PC-9 (cell line): Measurements from ENCODE around the gene TCF12. TPM values are rescaled to one million over a fixed set of nuclear protein-coding genes. Genes with fewer than 3 reads are reported as not detected.

Experiments
- BruUV-seq: library from RNA; stranded (reverse); fragments of 400-500 nt; replicated peaks from 2 replicates; lab custom pipeline; 2021; lab: Mats Ljungman, UMichigan
- CTCF ChIA-PET: fragments of 300-600 bp; sonication (Branson Sonifier 250); formaldehyde crosslinking; loops from one replicate; lab custom pipeline; 2022; ENCODE audit warnings: antibody characterized with exemption; lab: Charles Lee
- POLR2A ChIA-PET: fragments of 300-600 bp; sonication (Branson Sonifier 250); formaldehyde crosslinking; loops from one replicate; lab custom pipeline; 2022; ENCODE audit warnings: antibody characterized with exemption; ENCODE audit not compliant: unreplicated experiment; lab: Charles Lee
- DNase-seq, 2 experiments: peaks; one replicate each; pipeline versions ENCODE4 v3.0.0 to v3.0.0-alpha.2; 2015 to 2022; ENCODE audit warnings: mixed read lengths in 1 of 2
- H2AFZ ChIP-seq: fragments of 200-600 bp; sonication (generic); 2 replicates; pipeline ENCODE4 v1.8.1; 2017; ENCODE audit warnings: antibody characterized with exemption
- H3F3A ChIP-seq: fragments of 200-600 bp; sonication (generic); 2 replicates; pipeline ENCODE4 v1.8.1; 2017; ENCODE audit warnings: antibody characterized with exemption, mild to moderate bottlenecking, low read depth; ENCODE audit not compliant: insufficient read depth
- H3K27ac ChIP-seq: fragments of 200-600 bp; sonication (generic); 2 replicates; pipeline ENCODE4 v1.6.1; 2016; ENCODE audit warnings: mixed run types
- H3K27me3 ChIP-seq: fragments of 200-600 bp; sonication (generic); 2 replicates; pipeline ENCODE4 v1.6.1; 2016; ENCODE audit warnings: low read depth, mixed run types; ENCODE audit not compliant: insufficient read depth
- H3K36me3 ChIP-seq: fragments of 200-600 bp; sonication (generic); 2 replicates; pipeline ENCODE4 v1.6.1; 2016; ENCODE audit warnings: low read depth, mixed run types
- H3K4me1 ChIP-seq: fragments of 200-600 bp; sonication (generic); replicated peaks from 2 replicates; pipeline ENCODE4 v1.6.1; 2016; ENCODE audit warnings: mixed run types; ENCODE audit not compliant: insufficient read depth
- H3K4me2 ChIP-seq: fragments of 200-600 bp; sonication (generic); 2 replicates; pipeline ENCODE4 v1.6.1; 2017; ENCODE audit warnings: mixed run types
- H3K4me3 ChIP-seq: fragments of 200-600 bp; sonication (generic); 2 replicates; pipeline ENCODE4 v1.6.1; 2016; ENCODE audit warnings: mixed run types
- H3K79me2 ChIP-seq: fragments of 200-600 bp; sonication (generic); 2 replicates; pipeline ENCODE4 v1.6.1; 2017; ENCODE audit warnings: low read depth, mixed run types
- H3K9me2 ChIP-seq: fragments of 200-600 bp; sonication (generic); 2 replicates; pipeline ENCODE4 v1.8.1; 2017; ENCODE audit warnings: mild to moderate bottlenecking; ENCODE audit not compliant: insufficient read depth
- H3K9me3 ChIP-seq: fragments of 200-600 bp; sonication (generic); 2 replicates; pipeline ENCODE4 v1.8.1; 2016; ENCODE audit warnings: low read depth; ENCODE audit not compliant: insufficient read depth
- H4K20me1 ChIP-seq: fragments of 200-600 bp; sonication (generic); 2 replicates; pipeline ENCODE4 v1.8.1; 2017; ENCODE audit not compliant: insufficient read depth
- EZH2 ChIP-seq: fragments of 200-600 bp; sonication (generic); IDR thresholded peaks from 2 replicates; pipeline ENCODE4 v1.8.0; 2017; ENCODE audit warnings: antibody characterized with exemption, low read depth
- intact Hi-C: fragments of 100-400 bp; cut with micrococcal nuclease; formaldehyde crosslinking; loops from one replicate; pipeline ENCODE4 v1.10.0; 2022; ENCODE audit not compliant: unreplicated experiment
- total RNA-seq: library from RNA; stranded (reverse); gene quantifications from 2 replicates; pipeline ENCODE4 v1.2.3, GENCODE V29; 2021
- TF ChIP-seq, protein P1 (sequence below): fragments of 200-600 bp; sonication (generic); conservative IDR thresholded peaks from 2 replicates; pipeline ENCODE4 v1.6.1; 2017; ENCODE audit warnings: mixed run types, antibody characterized with exemption, mild to moderate bottlenecking, moderate library complexity

Gene TCF12
- total RNA-seq, 1 experiment from 2014 or later = 60.1 TPM

DNA sequence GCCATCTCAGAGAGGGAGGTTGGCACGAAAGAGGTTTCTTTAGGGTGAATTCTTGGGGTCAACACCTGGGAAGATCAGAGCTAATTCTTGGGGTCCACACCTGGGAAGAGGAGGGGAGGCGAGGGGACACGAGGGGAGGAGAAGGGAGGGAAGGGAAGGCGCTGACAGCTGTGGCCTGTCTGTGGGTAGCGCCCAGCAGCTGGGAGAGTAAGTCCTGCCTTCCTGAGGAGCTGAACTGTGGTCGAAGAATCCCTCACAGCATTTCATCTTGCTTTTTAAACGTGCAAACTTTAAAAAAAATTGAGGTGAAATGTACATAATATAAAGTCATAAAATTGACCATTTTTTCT is 394.7 kb downstream of the TCF12 start:
- H3K36me3 ChIP-seq = no peaks in the 10 kb centered on the region
- CTCF ChIA-PET = no interaction called here
- no peak overlapping the region for H2AFZ ChIP-seq
- no peak overlapping the region for H3K4me3 ChIP-seq
- no peaks in the 10 kb centered on the region for H3K79me2 ChIP-seq
- no peak overlapping the region for H3K4me2 ChIP-seq
- no peaks in the 10 kb centered on the region for H3F3A ChIP-seq
- intact Hi-C loops = no loop called here
- no peaks in the 10 kb centered on the region for H3K9me3 ChIP-seq
- no peaks in the 10 kb centered on the region for H4K20me1 ChIP-seq
- no peaks in the 10 kb centered on the region for H3K4me1 ChIP-seq
- H3K27ac ChIP-seq = no peak overlapping the region
- TF ChIP-seq EZH2 = no peak
- TF ChIP-seq, protein P1, sequence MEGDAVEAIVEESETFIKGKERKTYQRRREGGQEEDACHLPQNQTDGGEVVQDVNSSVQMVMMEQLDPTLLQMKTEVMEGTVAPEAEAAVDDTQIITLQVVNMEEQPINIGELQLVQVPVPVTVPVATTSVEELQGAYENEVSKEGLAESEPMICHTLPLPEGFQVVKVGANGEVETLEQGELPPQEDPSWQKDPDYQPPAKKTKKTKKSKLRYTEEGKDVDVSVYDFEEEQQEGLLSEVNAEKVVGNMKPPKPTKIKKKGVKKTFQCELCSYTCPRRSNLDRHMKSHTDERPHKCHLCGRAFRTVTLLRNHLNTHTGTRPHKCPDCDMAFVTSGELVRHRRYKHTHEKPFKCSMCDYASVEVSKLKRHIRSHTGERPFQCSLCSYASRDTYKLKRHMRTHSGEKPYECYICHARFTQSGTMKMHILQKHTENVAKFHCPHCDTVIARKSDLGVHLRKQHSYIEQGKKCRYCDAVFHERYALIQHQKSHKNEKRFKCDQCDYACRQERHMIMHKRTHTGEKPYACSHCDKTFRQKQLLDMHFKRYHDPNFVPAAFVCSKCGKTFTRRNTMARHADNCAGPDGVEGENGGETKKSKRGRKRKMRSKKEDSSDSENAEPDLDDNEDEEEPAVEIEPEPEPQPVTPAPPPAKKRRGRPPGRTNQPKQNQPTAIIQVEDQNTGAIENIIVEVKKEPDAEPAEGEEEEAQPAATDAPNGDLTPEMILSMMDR = no peak
- DNase-seq = no peak
- POLR2A ChIA-PET = no interaction called here
- no TSS peak for BruUV-seq
- H3K9me2 ChIP-seq = no peaks in the 10 kb centered on the region
- H3K27me3 ChIP-seq = no peaks in the 10 kb centered on the region

DNA sequence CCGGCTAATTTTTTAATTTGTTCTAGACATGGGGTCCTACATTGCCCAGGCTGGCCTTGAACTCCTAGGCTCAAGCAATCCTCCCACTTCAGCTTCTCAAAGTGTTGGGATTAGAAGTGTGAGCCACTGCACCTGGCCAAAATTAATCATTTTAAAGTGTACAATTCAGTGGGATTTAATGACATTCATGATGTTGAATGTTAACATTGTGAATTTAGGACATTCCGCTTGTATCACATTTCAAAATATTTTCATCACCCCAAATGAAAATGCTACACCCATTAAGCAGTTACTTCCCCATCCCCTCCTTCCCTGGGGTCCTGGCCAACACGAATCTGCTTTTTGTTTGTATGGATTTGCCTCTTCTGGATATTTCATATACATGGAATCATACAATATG is 395.8 kb downstream of the TCF12 start:
- H3K9me2 ChIP-seq = no peaks in the 10 kb centered on the region
- no peak overlapping the region for H3K4me2 ChIP-seq
- H3K36me3 ChIP-seq = no peaks in the 10 kb centered on the region
- TF ChIP-seq EZH2 = no peak
- TF ChIP-seq, protein P1 = no peak
- no peak overlapping the region for H3K4me3 ChIP-seq
- no peaks in the 10 kb centered on the region for H3K4me1 ChIP-seq
- no peaks in the 10 kb centered on the region for H3F3A ChIP-seq
- H4K20me1 ChIP-seq = no peaks in the 10 kb centered on the region
- H2AFZ ChIP-seq = no peak overlapping the region
- no peak for DNase-seq
- no peaks in the 10 kb centered on the region for H3K27me3 ChIP-seq
- no peak overlapping the region for H3K27ac ChIP-seq
- intact Hi-C loops = no loop called here
- ChIA-PET CTCF (no interaction called here), POLR2A (no interaction called here)
- no TSS peak for BruUV-seq
- no peaks in the 10 kb centered on the region for H3K79me2 ChIP-seq
- H3K9me3 ChIP-seq = no peaks in the 10 kb centered on the region

DNA sequence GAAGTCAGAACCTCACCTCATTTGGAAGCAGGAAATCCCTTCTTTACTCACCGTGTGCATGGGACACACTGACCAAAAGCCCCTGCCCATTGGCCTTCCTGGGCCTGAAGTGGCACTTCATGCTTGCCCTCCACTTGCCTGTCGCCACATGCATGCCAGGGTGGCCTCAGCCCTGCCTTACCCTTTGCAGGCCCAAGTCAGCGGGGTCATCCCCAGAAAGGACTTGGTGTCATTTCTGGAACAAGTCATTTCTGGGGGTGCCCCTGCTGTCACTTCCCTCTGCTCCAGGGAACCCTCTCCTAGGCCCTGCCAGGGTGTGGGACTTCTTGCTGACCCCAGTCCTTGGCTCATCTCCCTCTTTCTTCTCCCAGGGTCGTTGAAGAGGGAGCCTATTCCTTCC is 398.0 kb downstream of the TCF12 start:
- no peak overlapping the region for H2AFZ ChIP-seq
- no peak overlapping the region for H3K27ac ChIP-seq
- no peak overlapping the region for H3K4me3 ChIP-seq
- DNase-seq = no peak
- POLR2A ChIA-PET = no interaction called here
- BruUV-seq = no TSS peak
- CTCF ChIA-PET = no interaction called here
- intact Hi-C loops = no loop called here
- TF ChIP-seq EZH2 = no peak
- TF ChIP-seq, protein P1 = no peak
- H3K79me2 ChIP-seq = no peaks in the 10 kb centered on the region
- H3K27me3 ChIP-seq = no peaks in the 10 kb centered on the region
- H3K9me3 ChIP-seq = no peaks in the 10 kb centered on the region
- H3K4me1 ChIP-seq = no peaks in the 10 kb centered on the region
- no peak overlapping the region for H3K4me2 ChIP-seq
- H3K36me3 ChIP-seq = no peaks in the 10 kb centered on the region
- H3K9me2 ChIP-seq = no peaks in the 10 kb centered on the region
- H4K20me1 ChIP-seq = no peaks in the 10 kb centered on the region
- H3F3A ChIP-seq = no peaks in the 10 kb centered on the region
